DMS114 treated with DMSO at 0.1 percent for 48 hours (cell line): ENCODE results near the gene UBE2L5.

ENCODE experiments used
- DNase-seq: peaks from one replicate; lab custom pipeline; 2025; ENCODE audit not compliant: unreplicated experiment; lab: John Stamatoyannopoulos, UW

The UBE2L5 gene

GRCh38 chr13:30466841-30467252 lies 44.6 kb downstream of the UBE2L5 start:
- DNase-seq = no peak

- DNase-seq = no peak
Observed at GRCh38 chr13:30473675-30474074, 51.4 kb downstream of the UBE2L5 start.

GRCh38 chr13:30477346-30478195 lies 55.3 kb downstream of the UBE2L5 start:
- DNase-seq = no peak
